H1 (cell line): Measurements from ENCODE around the gene RNF183.

ENCODE experiments used
- CEBPB ChIP-seq: IDR thresholded peaks from 2 replicates; pipeline ENCODE4 v1.6.1; 2012; ENCODE audit warnings: low read depth, low read length
- EZH2 ChIP-seq: fragments of 200-600 bp; sonication (generic); IDR thresholded peaks from 2 replicates; pipeline ENCODE4 v1.7.1; 2012; ENCODE audit warnings: low read depth, mild to moderate bottlenecking, moderate library complexity, low read length, inconsistent platforms; ENCODE audit not compliant: severe bottlenecking
- JUN ChIP-seq: IDR thresholded peaks from 2 replicates; pipeline ENCODE4 v1.6.1; 2011; ENCODE audit warnings: low read depth, mild to moderate bottlenecking, improper control_type of control experiment, low read length
- MAFK ChIP-seq: IDR thresholded peaks from 2 replicates; pipeline ENCODE4 v1.6.1; 2012; ENCODE audit warnings: low read depth, mild to moderate bottlenecking, improper control_type of control experiment, low read length
- POLR2A ChIP-seq, 2 experiments: IDR thresholded peaks; 1 replicate in 1 of 2; 2 replicates in 1 of 2; pipeline ENCODE4 v1.6.1; 2011; ENCODE audit warnings: low read depth in 2 of 2, low read length in 2 of 2, mild to moderate bottlenecking in 2 of 2; ENCODE audit errors: control extremely low read depth in 1 of 2
- POLR2AphosphoS5 ChIP-seq: IDR thresholded peaks from 2 replicates; pipeline ENCODE4 v1.6.1; 2011; ENCODE audit warnings: low read depth, low read length
- RFX5 ChIP-seq: IDR thresholded peaks from 2 replicates; pipeline ENCODE4 v1.6.1; 2011; ENCODE audit warnings: low read depth, low read length, improper control_type of control experiment, borderline replicate concordance
- SIX5 ChIP-seq: IDR thresholded peaks from 2 replicates; pipeline ENCODE4 v1.6.1; 2011; ENCODE audit warnings: mild to moderate bottlenecking, low read depth, low read length
- TEAD4 ChIP-seq: IDR thresholded peaks from 2 replicates; pipeline ENCODE4 v1.6.1; 2012; ENCODE audit warnings: low read depth, low read length, inconsistent platforms, mixed read lengths
- USF2 ChIP-seq: IDR thresholded peaks from 2 replicates; pipeline ENCODE4 v1.6.1; 2011; ENCODE audit warnings: low read length, improper control_type of control experiment
- TF ChIP-seq, protein P1 (sequence below), 3 experiments: IDR thresholded peaks; 1 replicate in 2 of 3; 2 replicates in 1 of 3; pipeline versions ENCODE4 v1.5.1 to v1.6.1; 2011; ENCODE audit warnings: low read length in 3 of 3, mild to moderate bottlenecking in 3 of 3, inconsistent platforms in 2 of 3, low read depth in 1 of 3, moderate library complexity in 1 of 3; ENCODE audit not compliant: insufficient read depth in 1 of 3; ENCODE audit errors: control extremely low read depth in 1 of 3

- TF ChIP-seq, protein P1, sequence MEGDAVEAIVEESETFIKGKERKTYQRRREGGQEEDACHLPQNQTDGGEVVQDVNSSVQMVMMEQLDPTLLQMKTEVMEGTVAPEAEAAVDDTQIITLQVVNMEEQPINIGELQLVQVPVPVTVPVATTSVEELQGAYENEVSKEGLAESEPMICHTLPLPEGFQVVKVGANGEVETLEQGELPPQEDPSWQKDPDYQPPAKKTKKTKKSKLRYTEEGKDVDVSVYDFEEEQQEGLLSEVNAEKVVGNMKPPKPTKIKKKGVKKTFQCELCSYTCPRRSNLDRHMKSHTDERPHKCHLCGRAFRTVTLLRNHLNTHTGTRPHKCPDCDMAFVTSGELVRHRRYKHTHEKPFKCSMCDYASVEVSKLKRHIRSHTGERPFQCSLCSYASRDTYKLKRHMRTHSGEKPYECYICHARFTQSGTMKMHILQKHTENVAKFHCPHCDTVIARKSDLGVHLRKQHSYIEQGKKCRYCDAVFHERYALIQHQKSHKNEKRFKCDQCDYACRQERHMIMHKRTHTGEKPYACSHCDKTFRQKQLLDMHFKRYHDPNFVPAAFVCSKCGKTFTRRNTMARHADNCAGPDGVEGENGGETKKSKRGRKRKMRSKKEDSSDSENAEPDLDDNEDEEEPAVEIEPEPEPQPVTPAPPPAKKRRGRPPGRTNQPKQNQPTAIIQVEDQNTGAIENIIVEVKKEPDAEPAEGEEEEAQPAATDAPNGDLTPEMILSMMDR (IDR thresholded peaks at IDR 0.05; ENCODE audit: control extremely low read depth in 1 of 3, insufficient read depth in 1 of 3, low read depth in 1 of 3, low read length in 3 of 3), result no peak
- no peak for TF ChIP-seq RFX5
- no peak for TF ChIP-seq POLR2A (IDR thresholded peaks at IDR 0.05; ENCODE audit: control extremely low read depth in 1 of 2, low read depth in 2 of 2, low read length in 2 of 2)
- TF ChIP-seq CEBPB, result no peak
- TF ChIP-seq TEAD4, result no peak
- TF ChIP-seq USF2, result no peak
- no peak for TF ChIP-seq MAFK
- no peak for TF ChIP-seq POLR2AphosphoS5
- TF ChIP-seq SIX5, result no peak
- TF ChIP-seq JUN, result no peak
- TF ChIP-seq EZH2, result no peak
These were observed 52.4 kb downstream of the RNF183 start for GRCh38 chr9:113250807-113251206.
